Gastrocnemius medialis (tissue), 4 donors: ENCODE results near the gene MOBP. TPM values are rescaled to one million over a fixed set of nuclear protein-coding genes. Genes with fewer than 3 reads are reported as not detected.
"Not testable (repeated sequence)": the region's sequence is repeated elsewhere in the genome, so short reads cannot be mapped to it uniquely, and the experiment has no call there.

Experiments used
- ATAC-seq, 2 donors: fragments of 150-250 bp; one replicate each; pipeline ENCODE4 v1.9.1; 2016
- DNase-seq, 2 donors: peaks; one replicate each; pipeline ENCODE4 v3.0.0-alpha.2; 2019
- H3K27ac ChIP-seq, 4 donors: fragments of 200-600 bp; sonication (generic); 1 replicate in 1 of 4; 2 replicates in 3 of 4; pipeline ENCODE4 v1.5.1; 2016 to 2018; ENCODE audit warnings: mild to moderate bottlenecking in 2 of 4, moderate library complexity in 1 of 4
- H3K27me3 ChIP-seq, 3 donors: fragments of 200-600 bp; sonication (generic) in 2 of 3; 1 replicate in 1 of 3; 2 replicates in 2 of 3; pipeline versions ENCODE4 v1.5.1 to v1.6.0; 2016 to 2019; ENCODE audit warnings: mild to moderate bottlenecking in 1 of 3, moderate library complexity in 1 of 3
- H3K36me3 ChIP-seq, 2 donors: fragments of 200-600 bp; sonication (generic) in 1 of 2; one replicate each; pipeline ENCODE4 v1.5.1; 2017 to 2018
- H3K4me1 ChIP-seq, 2 donors: fragments of 200-600 bp; sonication (generic) in 1 of 2; one replicate each; pipeline ENCODE4 v1.5.1; 2016 to 2017; ENCODE audit warnings: mild to moderate bottlenecking in 2 of 2
- H3K4me3 ChIP-seq, 4 donors: fragments of 200-600 bp; sonication (generic) in 3 of 4; 1 replicate in 1 of 4; 2 replicates in 3 of 4; pipeline ENCODE4 v1.5.1; 2016 to 2019; ENCODE audit warnings: mild to moderate bottlenecking in 2 of 4
- H3K9me3 ChIP-seq, 3 donors: fragments of 200-600 bp; sonication (generic) in 2 of 3; 1 replicate in 1 of 3; 2 replicates in 2 of 3; pipeline ENCODE4 v1.5.1; 2016 to 2019
- CTCF ChIP-seq, 5 experiments: fragments of 450-650 bp in 3 of 5; fragments of 200-600 bp in 2 of 5; sonication (generic) in 2 of 5; IDR thresholded peaks in 4 of 5; conservative IDR thresholded peaks in 1 of 5; 1 replicate in 4 of 5; 2 replicates in 1 of 5; pipeline ENCODE4 v1.5.1; 2016 to 2019; ENCODE audit warnings: antibody characterized with exemption in 5 of 5, mild to moderate bottlenecking in 3 of 5, moderate library complexity in 3 of 5
- POLR2A ChIP-seq, 2 donors: fragments of 450-650 bp; IDR thresholded peaks; one replicate each; pipeline ENCODE4 v1.6.1; 2017; ENCODE audit warnings: antibody characterized with exemption in 2 of 2, mild to moderate bottlenecking in 2 of 2, moderate library complexity in 2 of 2
- in situ Hi-C, 4 donors: fragments of 200-750 bp; cut with MboI; loops; one replicate each; pipeline versions ENCODE4 v1.15.0 to v1.8.0; 2017; ENCODE audit warnings: low sequenced_read_pairs in 4 of 4
- intact Hi-C: fragments of 100-400 bp; cut with DNase I; formaldehyde crosslinking; loops from one replicate; pipeline ENCODE4 v1.15.1; 2023; ENCODE audit warnings: low total_unique reads
- total RNA-seq, 4 donors: library from RNA; depleted of rRNA; stranded (reverse); fragments of >200 nt; gene quantifications; one replicate each; pipeline versions ENCODE4 v1.1.0 to v1.2.3, GENCODE V29; 2016

Gene MOBP
- total RNA-seq = not detected

GRCh38 chr3:39467394-39468107 lies at the start of gene MOBP:
Gene MOBP (plus strand): TSS chr3:39467680. CDS start chr3:39502070, 34,390 bp downstream.
- no peak within 1 kb of the TSS for H3K4me3 ChIP-seq
- intact Hi-C loops (no loop called here), in situ Hi-C loops (no loop called here)
- no peaks in the 10 kb centered on the region for H3K36me3 ChIP-seq
- DNase-seq (no peak), ATAC-seq (no peak)
- no peaks in the 10 kb centered on the region for H3K27me3 ChIP-seq
- H3K27ac ChIP-seq = no peak within 1 kb of the TSS
- TF ChIP-seq CTCF (IDR thresholded peaks at IDR 0.05 in 4 of 5, conservative IDR thresholded peaks at IDR 0.05 in 1 of 5) (no peak), POLR2A (IDR thresholded peaks at IDR 0.05) (no peak)
- no peaks in the 10 kb centered on the region for H3K4me1 ChIP-seq
- no peaks in the 10 kb centered on the region for H3K9me3 ChIP-seq

- H3K27ac ChIP-seq, H3K9me3 ChIP-seq, DNase-seq, H3K4me3 ChIP-seq, H3K27me3 ChIP-seq, H3K4me1 ChIP-seq, intact Hi-C loops, ATAC-seq, H3K36me3 ChIP-seq: not testable (repeated sequence)
- in situ Hi-C loops = loop anchor here in 1 of 4 donors (25.0 kb wide), 1 partner anchor 894 kb away; the partner anchor contains the start of gene EIF1B
These were observed 48.8 kb upstream of the MOBP start for GRCh38 chr3:39418556-39419225.

- TF ChIP-seq CTCF (IDR thresholded peaks at IDR 0.05 in 4 of 5, conservative IDR thresholded peaks at IDR 0.05 in 1 of 5) (no peak), POLR2A (IDR thresholded peaks at IDR 0.05) (no peak)
These were observed 47.7 kb upstream of the MOBP start for GRCh38 chr3:39419742-39420315.

GRCh38 chr3:39420543-39420942 lies 46.9 kb upstream of the MOBP start:
- intact Hi-C loops = no loop called here
- Histone ChIP-seq H3K27me3 (no peaks in the 10 kb centered on the region), H3K4me3 (no peak overlapping the region), H3K27ac (no peak overlapping the region), H3K4me1 (no peaks in the 10 kb centered on the region), H3K36me3 (no peaks in the 10 kb centered on the region), H3K9me3 (no peaks in the 10 kb centered on the region)
- no peak for DNase-seq
- ATAC-seq = no peak
- TF ChIP-seq CTCF (IDR thresholded peaks at IDR 0.05 in 4 of 5, conservative IDR thresholded peaks at IDR 0.05 in 1 of 5) = no peak
- no peak for TF ChIP-seq POLR2A (IDR thresholded peaks at IDR 0.05)
- in situ Hi-C loops = loop anchor here in 1 of 4 donors (25.0 kb wide), 1 partner anchor 892 kb away; the partner anchor contains the start of gene EIF1B

More at GRCh38 chr3:39419742-39420315, 47.7 kb upstream of the MOBP start:
- no peak overlapping the region for H3K27ac ChIP-seq
- H3K4me3 ChIP-seq = no peak overlapping the region
- in situ Hi-C loops = loop anchor here in 1 of 4 donors (25.0 kb wide), 1 partner anchor 892 kb away; the partner anchor contains the start of gene EIF1B
- intact Hi-C loops = no loop called here
- no peaks in the 10 kb centered on the region for H3K4me1 ChIP-seq
- no peaks in the 10 kb centered on the region for H3K27me3 ChIP-seq
- ATAC-seq (no peak), DNase-seq (no peak)
- no peaks in the 10 kb centered on the region for H3K9me3 ChIP-seq
- H3K36me3 ChIP-seq = no peaks in the 10 kb centered on the region

- Histone ChIP-seq H3K36me3 (no peaks in the 10 kb centered on the region), H3K9me3 (no peaks in the 10 kb centered on the region), H3K4me3 (no peak overlapping the region), H3K27ac (no peak overlapping the region), H3K27me3 (no peaks in the 10 kb centered on the region), H3K4me1 (no peaks in the 10 kb centered on the region)
- TF ChIP-seq POLR2A (IDR thresholded peaks at IDR 0.05) = no peak
- TF ChIP-seq CTCF (IDR thresholded peaks at IDR 0.05 in 4 of 5, conservative IDR thresholded peaks at IDR 0.05 in 1 of 5) = no peak
- intact Hi-C loops (no loop called here), in situ Hi-C loops (loop anchor here in 1 of 4 donors (25.0 kb wide), 1 partner anchor 889 kb away; the partner anchor contains the start of gene EIF1B)
- no peak for ATAC-seq
- no peak for DNase-seq
These were observed 44.0 kb upstream of the MOBP start for GRCh38 chr3:39423436-39423970.
